Left ventricle myocardium inferior (tissue), 1 donor: Measurements from ENCODE around the gene FMN1. TPM values are rescaled to one million over a fixed set of nuclear protein-coding genes. Genes with fewer than 3 reads are reported as not detected.

Source experiments
- DNase-seq: peaks from one replicate; pipeline ENCODE4 v3.0.0-alpha.2; 2020
- H3K27ac ChIP-seq: fragments of 200-600 bp; replicated peaks from 2 replicates; pipeline ENCODE4 v1.8.0; 2021
- H3K27me3 ChIP-seq: fragments of 200-600 bp; 2 replicates; pipeline ENCODE4 v1.8.0; 2021; ENCODE audit warnings: low read depth
- H3K36me3 ChIP-seq: fragments of 200-600 bp; 2 replicates; pipeline ENCODE4 v1.8.0; 2021
- H3K4me1 ChIP-seq: fragments of 200-600 bp; 2 replicates; pipeline ENCODE4 v1.8.0; 2021
- H3K4me3 ChIP-seq: fragments of 200-600 bp; 2 replicates; pipeline ENCODE4 v1.8.0; 2021; ENCODE audit warnings: mild to moderate bottlenecking, moderate library complexity
- H3K9me3 ChIP-seq: fragments of 200-600 bp; replicated peaks from 2 replicates; pipeline ENCODE4 v1.8.0; 2021
- intact Hi-C: fragments of 100-400 bp; cut with micrococcal nuclease; formaldehyde crosslinking; loops from one replicate; pipeline ENCODE4 v1.11.0; 2022
- total RNA-seq: library from RNA; stranded (reverse); fragmentation: NEBNext Ultra II Directional; extraction: Animal tissue kit (Norgen Biotek cat#: 25700); gene quantifications from one replicate; pipeline ENCODE4 v1.2.1, GENCODE V29; 2021
- TF ChIP-seq, protein P1 (sequence below): fragments of 200-600 bp; IDR thresholded peaks from 2 replicates; pipeline ENCODE4 v1.8.0; 2021; ENCODE audit warnings: antibody characterized with exemption, mild to moderate bottlenecking, borderline replicate concordance
- donor health status: DM: no; HTN: yes; CAD: no; lungs with severe emphysema.

Gene FMN1
- total RNA-seq, 1 donor from 2014 or later, result 4.5 TPM

DNA sequence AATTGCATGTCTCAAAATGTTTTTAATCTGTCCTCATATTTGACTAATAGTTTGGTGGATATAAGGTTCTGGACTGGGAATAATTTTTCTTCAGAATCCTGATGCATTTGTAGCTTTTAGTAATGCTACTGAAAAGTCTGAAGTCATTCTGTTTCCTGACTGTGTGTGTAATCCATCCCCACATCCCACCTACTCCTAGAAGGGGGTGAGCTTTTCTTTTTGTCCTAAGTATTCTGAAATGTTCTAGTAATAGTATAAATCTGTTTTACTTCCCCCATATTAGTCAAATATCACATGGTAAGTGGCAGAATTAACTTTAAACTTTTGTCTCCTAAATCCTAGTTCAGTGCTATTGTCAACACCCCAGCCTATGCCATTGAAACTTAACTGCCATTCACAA lies 313.9 kb downstream of the FMN1 start:
- Histone ChIP-seq H3K27me3 (no peaks in the 10 kb centered on the region), H3K4me3 (no peak overlapping the region), H3K36me3 (no peaks in the 10 kb centered on the region), H3K27ac (no peak overlapping the region), H3K9me3 (no peaks in the 10 kb centered on the region), H3K4me1 (no peaks in the 10 kb centered on the region)
- DNase-seq, result no peak
- TF ChIP-seq, protein P1, sequence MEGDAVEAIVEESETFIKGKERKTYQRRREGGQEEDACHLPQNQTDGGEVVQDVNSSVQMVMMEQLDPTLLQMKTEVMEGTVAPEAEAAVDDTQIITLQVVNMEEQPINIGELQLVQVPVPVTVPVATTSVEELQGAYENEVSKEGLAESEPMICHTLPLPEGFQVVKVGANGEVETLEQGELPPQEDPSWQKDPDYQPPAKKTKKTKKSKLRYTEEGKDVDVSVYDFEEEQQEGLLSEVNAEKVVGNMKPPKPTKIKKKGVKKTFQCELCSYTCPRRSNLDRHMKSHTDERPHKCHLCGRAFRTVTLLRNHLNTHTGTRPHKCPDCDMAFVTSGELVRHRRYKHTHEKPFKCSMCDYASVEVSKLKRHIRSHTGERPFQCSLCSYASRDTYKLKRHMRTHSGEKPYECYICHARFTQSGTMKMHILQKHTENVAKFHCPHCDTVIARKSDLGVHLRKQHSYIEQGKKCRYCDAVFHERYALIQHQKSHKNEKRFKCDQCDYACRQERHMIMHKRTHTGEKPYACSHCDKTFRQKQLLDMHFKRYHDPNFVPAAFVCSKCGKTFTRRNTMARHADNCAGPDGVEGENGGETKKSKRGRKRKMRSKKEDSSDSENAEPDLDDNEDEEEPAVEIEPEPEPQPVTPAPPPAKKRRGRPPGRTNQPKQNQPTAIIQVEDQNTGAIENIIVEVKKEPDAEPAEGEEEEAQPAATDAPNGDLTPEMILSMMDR, result no peak
- intact Hi-C loops, result no loop called here

DNA sequence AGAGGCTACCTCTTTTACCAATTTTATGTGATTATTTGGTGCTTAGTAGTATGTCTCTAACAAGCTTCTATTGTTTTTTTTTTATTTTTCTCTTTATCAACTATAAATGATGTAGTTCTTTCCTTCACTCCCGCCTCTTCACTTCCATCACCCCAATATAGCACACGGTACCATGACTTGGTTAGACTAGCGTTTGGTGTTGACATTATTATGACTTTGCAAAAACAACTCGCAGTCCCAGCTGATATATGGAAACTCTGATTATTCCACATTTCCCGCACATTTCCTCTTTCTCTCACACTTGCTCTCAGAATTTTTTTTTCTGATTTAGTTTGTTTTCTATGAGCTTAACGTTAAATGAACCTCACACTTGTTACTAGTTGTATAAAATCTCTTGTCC lies 314.5 kb downstream of the FMN1 start:
- no peak for DNase-seq
- Histone ChIP-seq H3K36me3 (no peaks in the 10 kb centered on the region), H3K9me3 (no peaks in the 10 kb centered on the region), H3K27me3 (no peaks in the 10 kb centered on the region), H3K27ac (no peak overlapping the region), H3K4me3 (no peak overlapping the region), H3K4me1 (no peaks in the 10 kb centered on the region)
- intact Hi-C loops, result no loop called here
- TF ChIP-seq, protein P1, result no peak

DNA sequence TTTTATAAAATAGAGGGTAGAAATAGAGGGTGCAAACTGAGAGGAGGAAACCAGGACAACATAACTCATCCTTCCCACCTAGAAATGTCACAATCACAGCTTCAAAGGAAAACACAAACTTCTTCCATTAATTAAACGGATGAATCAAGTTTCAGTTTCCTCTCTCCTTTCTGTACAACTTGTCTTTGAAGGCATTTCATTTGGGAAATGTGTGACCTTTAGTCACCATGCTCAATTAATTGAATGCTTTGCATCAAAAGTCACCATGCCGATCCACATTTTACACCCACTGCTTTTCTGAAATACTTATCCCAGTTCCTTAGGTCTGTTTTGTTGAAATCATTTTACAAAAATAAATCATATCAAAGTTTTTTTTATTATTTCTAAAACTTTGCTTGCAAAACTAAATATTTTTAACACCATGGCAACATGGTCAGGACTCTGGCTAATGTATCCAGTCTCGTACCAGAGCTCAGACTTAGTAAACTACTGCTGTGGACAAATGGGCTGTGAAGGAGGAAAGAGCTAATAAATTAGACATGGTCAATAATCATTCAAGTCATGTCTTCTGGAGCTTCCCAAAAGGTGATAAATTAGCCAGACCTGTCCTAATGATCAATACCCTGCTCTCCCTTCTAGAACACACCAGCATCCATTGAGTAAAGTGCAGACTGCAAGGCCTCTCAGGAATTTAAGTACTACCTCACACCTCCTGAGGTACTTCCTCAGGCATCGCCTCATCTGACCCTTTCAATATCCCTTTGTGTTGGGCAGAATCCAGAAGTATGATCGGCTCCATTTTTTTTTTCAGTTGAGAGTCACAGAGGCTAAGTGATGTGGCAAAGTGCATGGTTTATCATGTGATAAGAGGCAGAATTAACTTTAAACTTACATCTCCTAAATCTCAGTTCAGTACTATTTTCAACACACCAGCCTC lies 315.4 kb downstream of the FMN1 start:
- TF ChIP-seq, protein P1, result no peak
- DNase-seq, result no peak
- no peaks in the 10 kb centered on the region for H3K9me3 ChIP-seq
- no peaks in the 10 kb centered on the region for H3K27me3 ChIP-seq
- H3K4me1 ChIP-seq, result no peaks in the 10 kb centered on the region
- no peak overlapping the region for H3K4me3 ChIP-seq
- H3K27ac ChIP-seq, result no peak overlapping the region
- intact Hi-C loops, result no loop called here
- no peaks in the 10 kb centered on the region for H3K36me3 ChIP-seq

DNA sequence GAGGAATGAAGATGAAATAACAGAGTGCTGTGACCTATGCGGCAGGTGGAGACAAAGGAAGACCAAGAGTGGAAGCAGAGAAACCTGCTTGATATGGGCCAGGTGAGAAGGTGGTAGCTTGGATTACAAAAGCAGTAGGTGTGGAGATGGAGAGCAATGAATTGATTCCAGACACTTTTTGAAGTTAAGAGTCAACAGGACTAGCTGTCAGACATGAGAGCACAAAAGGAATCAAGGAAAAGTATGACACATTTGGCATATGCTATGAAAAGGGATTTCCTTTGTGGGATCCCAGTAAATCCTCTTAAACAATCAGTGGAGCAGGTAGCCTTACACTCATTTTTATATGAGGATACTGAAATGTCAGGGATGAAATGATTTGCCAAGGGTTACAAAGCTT lies 316.2 kb downstream of the FMN1 start:
- H3K27ac ChIP-seq, result no peak overlapping the region
- no peak overlapping the region for H3K4me3 ChIP-seq
- no peaks in the 10 kb centered on the region for H3K4me1 ChIP-seq
- H3K9me3 ChIP-seq, result no peaks in the 10 kb centered on the region
- no peak for DNase-seq
- no peaks in the 10 kb centered on the region for H3K27me3 ChIP-seq
- no peaks in the 10 kb centered on the region for H3K36me3 ChIP-seq
- TF ChIP-seq, protein P1, result no peak
- intact Hi-C loops, result no loop called here

DNA sequence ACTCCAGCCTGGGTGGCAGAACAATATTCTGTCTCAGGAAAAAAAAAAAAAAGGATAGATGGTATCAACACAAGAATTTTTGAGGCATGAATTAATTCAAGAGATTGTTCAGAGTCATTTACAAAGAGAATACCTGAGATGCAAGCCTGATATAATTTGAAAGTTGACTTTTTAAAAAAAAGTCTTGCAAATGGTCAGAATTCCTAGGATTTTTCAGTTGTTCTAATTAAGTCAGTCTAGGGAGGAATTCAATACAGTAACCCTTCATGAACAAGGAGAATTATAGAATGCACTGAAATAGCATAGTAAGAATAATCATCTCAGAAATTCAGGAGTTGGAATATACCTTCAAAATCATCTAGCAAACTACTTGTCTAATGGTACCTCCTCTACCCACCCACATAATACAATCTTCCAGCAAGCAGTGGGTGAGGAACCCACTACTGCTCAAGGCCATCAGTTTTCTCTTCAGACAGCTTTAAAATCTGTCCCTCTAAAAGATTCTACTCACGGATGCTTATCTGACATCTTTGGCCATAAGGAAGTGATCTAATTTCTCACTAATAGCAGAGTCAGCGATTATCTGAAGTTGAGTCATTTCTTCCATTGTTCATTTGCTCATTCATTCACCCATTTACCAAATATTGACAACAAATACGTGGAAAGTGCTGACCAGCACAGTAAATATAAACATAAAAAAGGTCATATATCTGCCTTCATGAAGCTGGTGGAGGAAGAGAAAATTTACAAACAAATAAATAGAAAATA lies 317.1 kb downstream of the FMN1 start:
- Histone ChIP-seq H3K9me3 (no peaks in the 10 kb centered on the region), H3K27me3 (no peaks in the 10 kb centered on the region), H3K4me1 (no peaks in the 10 kb centered on the region), H3K27ac (no peak overlapping the region), H3K36me3 (no peaks in the 10 kb centered on the region), H3K4me3 (no peak overlapping the region)
- intact Hi-C loops, result no loop called here
- TF ChIP-seq, protein P1, result no peak
- DNase-seq, result no peak
